DND-41 (cell line): ENCODE results near the gene L3MBTL3.

ENCODE experiments used
- EZH2 ChIP-seq: IDR thresholded peaks from 3 replicates; pipeline ENCODE4 v1.6.1; 2012; ENCODE audit warnings: borderline replicate concordance, low read depth, mild to moderate bottlenecking, moderate library complexity, low read length, inconsistent platforms; ENCODE audit not compliant: severe bottlenecking
- TF ChIP-seq, protein P1 (sequence below): IDR thresholded peaks from 2 replicates; pipeline ENCODE4 v1.5.1; 2012; ENCODE audit warnings: borderline replicate concordance, low read length, moderate library complexity, mild to moderate bottlenecking; ENCODE audit not compliant: poor library complexity, severe bottlenecking; ENCODE audit errors: extremely low read depth

DNA sequence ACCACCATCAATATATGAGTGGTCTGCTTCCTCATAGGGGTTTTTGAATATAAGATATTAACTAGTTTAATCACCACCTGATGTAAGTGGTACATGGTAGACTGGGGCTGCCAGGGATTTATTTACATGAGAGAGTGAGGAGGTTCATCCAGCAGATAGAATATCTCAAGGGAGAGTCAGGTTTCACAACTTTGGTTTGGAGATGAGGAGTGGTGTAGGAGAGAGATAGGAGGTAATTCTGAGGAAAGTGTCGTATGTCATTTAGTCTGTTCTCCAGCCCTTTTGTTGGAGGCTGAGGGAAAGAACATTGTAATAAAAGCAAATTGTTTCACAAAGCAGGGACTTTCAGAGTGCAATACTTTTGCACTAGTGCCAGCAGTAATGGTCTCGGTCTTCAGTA, 16.8 kb downstream of the L3MBTL3 start:
- TF ChIP-seq, protein P1, sequence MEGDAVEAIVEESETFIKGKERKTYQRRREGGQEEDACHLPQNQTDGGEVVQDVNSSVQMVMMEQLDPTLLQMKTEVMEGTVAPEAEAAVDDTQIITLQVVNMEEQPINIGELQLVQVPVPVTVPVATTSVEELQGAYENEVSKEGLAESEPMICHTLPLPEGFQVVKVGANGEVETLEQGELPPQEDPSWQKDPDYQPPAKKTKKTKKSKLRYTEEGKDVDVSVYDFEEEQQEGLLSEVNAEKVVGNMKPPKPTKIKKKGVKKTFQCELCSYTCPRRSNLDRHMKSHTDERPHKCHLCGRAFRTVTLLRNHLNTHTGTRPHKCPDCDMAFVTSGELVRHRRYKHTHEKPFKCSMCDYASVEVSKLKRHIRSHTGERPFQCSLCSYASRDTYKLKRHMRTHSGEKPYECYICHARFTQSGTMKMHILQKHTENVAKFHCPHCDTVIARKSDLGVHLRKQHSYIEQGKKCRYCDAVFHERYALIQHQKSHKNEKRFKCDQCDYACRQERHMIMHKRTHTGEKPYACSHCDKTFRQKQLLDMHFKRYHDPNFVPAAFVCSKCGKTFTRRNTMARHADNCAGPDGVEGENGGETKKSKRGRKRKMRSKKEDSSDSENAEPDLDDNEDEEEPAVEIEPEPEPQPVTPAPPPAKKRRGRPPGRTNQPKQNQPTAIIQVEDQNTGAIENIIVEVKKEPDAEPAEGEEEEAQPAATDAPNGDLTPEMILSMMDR: no peak
- TF ChIP-seq EZH2: no peak
